GM10266 (cell line): Measurements from ENCODE around the gene CEP350.

Source experiments
- DNase-seq: peaks from one replicate; pipeline ENCODE4 v3.0.0; 2012; ENCODE audit errors: extremely low spot score
- TF ChIP-seq, protein P1 (sequence below): IDR thresholded peaks from 2 replicates; pipeline ENCODE4 v1.5.1; 2012; ENCODE audit warnings: mild to moderate bottlenecking, low read depth; ENCODE audit not compliant: control insufficient read depth, insufficient read depth; ENCODE audit errors: missing control alignments

The CEP350 gene

DNA sequence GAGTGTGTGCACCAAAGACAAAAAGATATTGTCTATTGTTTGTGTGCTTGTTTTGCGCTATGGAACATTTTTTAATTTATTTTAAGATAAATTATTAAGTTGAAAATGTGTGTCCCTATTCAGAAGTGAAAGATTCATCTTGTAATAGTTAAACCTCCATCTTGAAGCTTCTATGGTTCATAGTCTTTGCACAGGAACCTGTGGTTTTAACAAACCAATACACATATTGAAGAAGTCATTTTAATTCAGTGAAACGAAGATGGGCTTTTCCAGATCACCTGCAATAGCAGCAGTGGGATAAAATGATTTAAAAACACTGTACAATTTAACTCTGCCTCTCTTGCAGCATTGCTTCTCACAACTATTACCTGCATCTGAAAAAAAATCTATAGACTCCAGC lies 157.5 kb downstream of the CEP350 start:
- TF ChIP-seq, protein P1, sequence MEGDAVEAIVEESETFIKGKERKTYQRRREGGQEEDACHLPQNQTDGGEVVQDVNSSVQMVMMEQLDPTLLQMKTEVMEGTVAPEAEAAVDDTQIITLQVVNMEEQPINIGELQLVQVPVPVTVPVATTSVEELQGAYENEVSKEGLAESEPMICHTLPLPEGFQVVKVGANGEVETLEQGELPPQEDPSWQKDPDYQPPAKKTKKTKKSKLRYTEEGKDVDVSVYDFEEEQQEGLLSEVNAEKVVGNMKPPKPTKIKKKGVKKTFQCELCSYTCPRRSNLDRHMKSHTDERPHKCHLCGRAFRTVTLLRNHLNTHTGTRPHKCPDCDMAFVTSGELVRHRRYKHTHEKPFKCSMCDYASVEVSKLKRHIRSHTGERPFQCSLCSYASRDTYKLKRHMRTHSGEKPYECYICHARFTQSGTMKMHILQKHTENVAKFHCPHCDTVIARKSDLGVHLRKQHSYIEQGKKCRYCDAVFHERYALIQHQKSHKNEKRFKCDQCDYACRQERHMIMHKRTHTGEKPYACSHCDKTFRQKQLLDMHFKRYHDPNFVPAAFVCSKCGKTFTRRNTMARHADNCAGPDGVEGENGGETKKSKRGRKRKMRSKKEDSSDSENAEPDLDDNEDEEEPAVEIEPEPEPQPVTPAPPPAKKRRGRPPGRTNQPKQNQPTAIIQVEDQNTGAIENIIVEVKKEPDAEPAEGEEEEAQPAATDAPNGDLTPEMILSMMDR: no peak
- DNase-seq: no peak

DNA sequence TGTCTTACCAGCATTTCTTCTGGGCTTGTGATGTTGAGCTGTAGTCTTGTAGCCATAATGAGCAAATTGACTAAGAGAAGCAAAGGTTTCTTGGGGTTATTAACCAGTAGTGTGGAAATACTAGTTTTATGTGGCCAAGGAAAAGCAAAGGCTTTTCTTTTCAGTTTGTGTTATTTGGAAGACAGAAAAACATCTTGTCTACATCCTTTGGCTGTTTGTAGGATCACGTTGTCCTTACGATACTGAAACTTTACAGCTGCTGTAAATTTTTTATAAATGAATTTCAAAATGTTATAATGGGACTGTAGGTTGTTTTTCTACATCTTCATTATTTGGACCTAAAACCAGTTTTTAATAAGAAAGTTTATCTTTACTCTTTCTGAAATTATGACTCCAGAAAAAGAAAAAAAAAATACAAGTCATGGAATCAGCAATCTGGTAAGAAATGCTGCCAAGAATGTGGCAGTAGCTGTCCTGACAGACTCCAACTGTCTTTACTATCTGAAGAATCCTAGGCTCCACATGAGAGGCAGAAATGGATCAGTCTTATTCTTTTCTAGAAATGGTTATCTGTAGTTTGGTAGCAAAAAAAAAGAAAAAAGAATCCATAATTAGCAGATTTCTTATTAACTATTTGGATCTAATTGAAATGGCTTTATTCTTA lies 158.5 kb downstream of the CEP350 start:
- DNase-seq: no peak
- TF ChIP-seq, protein P1: no peak

DNA sequence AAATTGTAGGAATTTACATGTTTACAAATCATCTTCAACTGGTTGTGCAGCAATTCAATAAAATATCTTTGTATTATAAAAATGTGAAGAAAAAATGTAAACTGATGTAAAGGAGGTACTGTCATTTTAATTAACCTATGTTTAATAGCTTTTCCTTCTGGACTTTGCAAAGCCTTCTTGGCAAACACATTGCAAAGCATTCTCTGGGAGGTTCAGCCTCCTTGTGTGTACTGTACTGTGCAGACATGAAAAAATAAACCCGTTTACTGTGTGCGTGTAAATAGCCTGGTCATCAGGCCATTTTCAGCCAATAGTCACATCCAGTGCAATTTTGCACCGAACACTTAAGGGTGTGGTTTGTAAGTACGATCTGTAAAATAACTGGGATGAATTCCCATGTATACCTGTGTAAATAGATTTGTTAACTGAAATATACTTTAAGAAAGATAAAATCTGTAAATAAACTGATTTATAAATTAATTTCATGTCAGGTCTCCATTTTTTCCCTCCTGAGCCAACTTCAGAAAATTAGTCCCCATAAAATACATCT lies 159.9 kb downstream of the CEP350 start:
- DNase-seq: no peak
- TF ChIP-seq, protein P1: no peak

DNA sequence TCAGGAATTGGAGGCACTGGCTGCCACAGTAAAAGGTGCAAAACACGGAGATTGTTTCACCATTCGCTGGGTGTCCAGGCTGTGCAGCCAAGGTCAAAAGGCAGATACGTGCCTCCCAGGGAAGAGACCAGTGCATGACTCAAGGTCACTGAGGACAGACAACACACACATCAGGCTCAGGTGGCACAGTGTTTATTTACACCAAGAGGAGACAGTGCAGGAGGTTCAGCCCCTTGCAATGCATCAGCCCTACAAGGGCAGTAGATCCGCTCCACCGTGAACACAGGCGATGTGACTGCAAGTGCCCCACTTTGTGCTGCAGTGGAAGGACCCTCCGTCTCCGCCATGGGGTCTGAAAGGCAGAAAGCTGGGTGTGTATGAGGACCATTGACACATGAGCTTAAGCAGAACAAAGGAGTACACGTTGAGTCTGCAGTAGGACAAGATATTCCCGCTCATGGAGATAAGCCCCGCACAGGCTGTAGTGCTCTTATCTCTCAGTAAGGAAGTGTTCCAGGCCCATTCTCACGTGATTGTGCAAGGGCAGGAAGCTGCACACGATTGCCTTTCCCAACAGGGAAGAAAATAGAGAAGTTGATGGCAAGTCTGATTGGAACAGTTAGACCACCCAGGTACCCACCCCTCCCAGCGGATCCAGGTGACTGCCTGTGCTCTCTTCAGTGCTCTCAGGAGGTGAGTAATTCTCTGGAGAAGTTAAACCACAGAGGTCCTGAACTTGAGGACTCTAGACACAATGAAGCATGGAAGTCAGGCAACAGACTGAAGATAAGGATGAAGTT lies 162.6 kb downstream of the CEP350 start:
- DNase-seq: no peak
- TF ChIP-seq, protein P1: no peak

DNA sequence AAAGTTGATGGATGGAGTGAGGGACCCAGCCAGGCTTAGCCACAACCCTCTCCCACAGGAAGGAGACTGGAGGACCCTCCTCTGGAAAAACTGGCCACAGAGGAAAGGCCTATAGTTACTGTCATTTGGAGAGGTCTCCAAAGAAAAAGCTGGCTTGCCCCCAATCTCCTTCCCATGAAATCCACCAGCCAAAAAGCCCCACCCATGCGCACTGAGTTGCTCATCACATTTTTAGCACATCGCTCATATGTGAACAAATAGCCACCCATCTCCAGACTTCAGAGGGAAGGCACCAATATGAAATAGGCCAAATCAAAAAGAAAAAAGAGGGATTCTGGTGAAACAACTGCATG lies 163.1 kb downstream of the CEP350 start:
- TF ChIP-seq, protein P1: no peak
- no peak for DNase-seq

DNA sequence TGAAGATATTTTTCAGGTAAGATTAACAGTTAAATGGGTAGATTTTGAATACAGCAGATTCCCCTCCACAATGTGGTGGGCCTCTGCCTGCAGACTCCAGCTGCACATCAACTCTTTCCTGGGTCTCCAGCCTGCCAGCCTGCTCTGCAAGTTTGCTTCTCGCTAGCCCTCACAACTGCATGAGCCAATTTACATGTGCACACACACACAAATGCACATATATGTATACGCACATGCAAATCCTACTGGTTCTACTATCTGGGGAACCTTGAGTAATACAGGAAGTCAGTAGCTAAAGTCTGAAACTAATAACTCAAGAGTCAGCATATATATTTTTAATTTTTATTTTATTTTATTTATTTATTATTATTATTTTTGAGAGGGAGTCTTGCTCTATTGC lies 165.2 kb downstream of the CEP350 start:
- TF ChIP-seq, protein P1: no peak
- no peak for DNase-seq

DNA sequence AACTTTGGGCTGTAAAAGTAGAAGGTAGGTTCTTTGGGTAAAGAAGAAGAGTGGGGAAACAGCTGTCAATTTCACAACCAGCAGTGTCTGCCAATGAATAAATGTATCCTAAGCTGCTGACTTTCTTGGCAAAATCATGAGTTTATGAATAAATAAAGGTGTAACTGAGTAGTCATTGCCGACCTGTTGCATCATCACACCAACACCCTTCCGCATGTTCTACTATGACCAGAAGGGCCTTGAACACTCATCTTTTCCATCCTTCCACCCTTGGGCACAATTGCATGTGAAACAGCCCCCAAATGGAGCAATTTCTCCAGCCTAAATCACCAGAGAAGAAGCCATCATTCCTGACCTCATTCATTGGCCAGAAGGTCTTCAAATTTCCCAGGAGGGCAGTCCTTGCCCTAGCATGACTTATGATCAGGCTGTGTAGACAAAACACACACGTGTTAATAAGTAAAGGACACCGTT lies 168.9 kb downstream of the CEP350 start:
- TF ChIP-seq, protein P1: no peak

More for the DNA sequence above, 168.9 kb downstream of the CEP350 start:
- DNase-seq: no peak
